Measurements from ENCODE around the gene SLC25A42. TPM values are rescaled to one million over a fixed set of nuclear protein-coding genes. Genes with fewer than 3 reads are reported as not detected.
A peak's percentile ranks its signal among the peaks of the same experiment; 100 is the strongest.
"Not testable (repeated sequence)": the region's sequence is repeated elsewhere in the genome, so short reads cannot be mapped to it uniquely, and the experiment has no call there.

The SLC25A42 gene
- total and polyA plus RNA-seq, 7 donors = 4.6 to 40.2 (median 21.3) TPM

GRCh38 chr19:19133985-19134384, 70.2 kb downstream of the SLC25A42 start:
- 86 to 89% (median 88%) methylated on average over 6 of the region's 6 CpGs for WGBS, 3 donors

GRCh38 chr19:19134687-19135158, 70.9 kb downstream of the SLC25A42 start:
- intact Hi-C loops (cut with DNase I) = no loop called here
- H3K4me3 ChIP-seq = peak overlapping the region; percentile 34
- WGBS, 3 donors = 23 to 29% (median 23%) methylated on average over 20 to 21 of the region's 21 CpGs

More at GRCh38 chr19:19133985-19134384, 70.2 kb downstream of the SLC25A42 start:
- Histone ChIP-seq H3K27me3 (ENCODE audit: insufficient read depth in 3 of 3, low read length in 2 of 3) (no peaks in the 10 kb centered on the region), H3K4me1 (peaks cover 6% of the 10 kb centered on the region), H3K27ac (no peak overlapping the region), H3K9me3 (peaks cover 6% of the 10 kb centered on the region), H3K36me3 (ENCODE audit: insufficient read depth in 1 of 2, low read depth in 1 of 2) (peaks cover 0 to 7% of the 10 kb centered on the region in 2 donors), H3K4me3 (no peak overlapping the region)
- intact Hi-C loops (cut with DNase I) = no loop called here
- TF ChIP-seq CTCF (IDR thresholded peaks at IDR 0.05) = no peak
- DNase-seq (no peak), ATAC-seq (no peak)

GRCh38 chr19:19135713-19136112, 71.9 kb downstream of the SLC25A42 start:
- ATAC-seq; H3K36me3 ChIP-seq (ENCODE audit: insufficient read depth in 1 of 2, low read depth in 1 of 2); H3K9me3 ChIP-seq; DNase-seq; H3K4me1 ChIP-seq; intact Hi-C loops (cut with DNase I); H3K27me3 ChIP-seq (ENCODE audit: insufficient read depth in 3 of 3, low read length in 2 of 3); H3K4me3 ChIP-seq: not testable (repeated sequence)
- 69 to 89% (median 82%) methylated on average over 6 of the region's 6 CpGs for WGBS, 3 donors
- H3K27ac ChIP-seq = peak overlapping the region; percentile 96

More at GRCh38 chr19:19134687-19135158, 70.9 kb downstream of the SLC25A42 start:
- peak overlapping the region; percentile 96 for H3K27ac ChIP-seq
- H3K4me1 ChIP-seq = peaks cover 6% of the 10 kb centered on the region
- H3K36me3 ChIP-seq (ENCODE audit: insufficient read depth in 1 of 2, low read depth in 1 of 2) = peaks cover 0 to 7% of the 10 kb centered on the region in 2 donors
- H3K27me3 ChIP-seq (ENCODE audit: insufficient read depth in 3 of 3, low read length in 2 of 3) = no peaks in the 10 kb centered on the region
- ATAC-seq (peak; percentile 57 to 92 (median 85)), DNase-seq (peak; percentile 86 to 95)
- no peak for TF ChIP-seq CTCF (IDR thresholded peaks at IDR 0.05)
- peaks cover 6% of the 10 kb centered on the region for H3K9me3 ChIP-seq

GRCh38 chr19:19137556-19138108, 73.8 kb downstream of the SLC25A42 start:
- Histone ChIP-seq H3K36me3 (ENCODE audit: insufficient read depth in 1 of 2, low read depth in 1 of 2) (no peaks in the 10 kb centered on the region), H3K4me3 (peak overlapping the region; percentile 96), H3K9me3 (no peaks in the 10 kb centered on the region), H3K27ac (peak overlapping the region; percentile 96), H3K27me3 (ENCODE audit: insufficient read depth in 3 of 3, low read length in 2 of 3) (no peaks in the 10 kb centered on the region), H3K4me1 (peaks cover 6% of the 10 kb centered on the region)
- peak; percentile 8 to 46 (median 17) for ATAC-seq
- WGBS, 3 donors = 7 to 11% (median 8%) methylated on average over 25 of the region's 25 CpGs
- DNase-seq = peak in 1 of 2 donors; percentile 66
- TF ChIP-seq CTCF (IDR thresholded peaks at IDR 0.05) = no peak
- intact Hi-C loops (cut with DNase I) = loop anchor here (2.0 kb wide), 2 partner anchors 75 to 81 kb away; partner anchors contain the start of gene SLC25A42 (in 1 of the 2)

GRCh38 chr19:19138109-19138981, 74.6 kb downstream of the SLC25A42 start, which contains the start of gene TMEM161A:
TSS of gene TMEM161A (minus strand) at chr19:19138478. CDS start at chr19:19138428, 50 bp downstream.
- Histone ChIP-seq H3K4me1 (peaks cover 6% of the 10 kb centered on the region), H3K4me3 (peak within 1 kb of the TSS; percentile 96), H3K27ac (peak within 1 kb of the TSS; percentile 96), H3K27me3 (ENCODE audit: insufficient read depth in 3 of 3, low read length in 2 of 3) (no peaks in the 10 kb centered on the region), H3K9me3 (no peaks in the 10 kb centered on the region), H3K36me3 (ENCODE audit: insufficient read depth in 1 of 2, low read depth in 1 of 2) (no peaks in the 10 kb centered on the region)
- DNase-seq (peak; percentile 98), ATAC-seq (peak; percentile 87 to 98 (median 92))
- no peak for TF ChIP-seq CTCF (IDR thresholded peaks at IDR 0.05)
- WGBS, 3 donors = 2 to 4% (median 2%) methylated on average over 42 of the region's 42 CpGs
- intact Hi-C loops (cut with DNase I) = loop anchor here (2.0 kb wide), 2 partner anchors 76 to 82 kb away; partner anchors contain the start of gene SLC25A42 (in 1 of the 2)

All from psoas muscle (tissue), 8 donors.